RWPE2 (cell line): ENCODE measurements around the gene DRGX.

Experiments used
- ATAC-seq: fragments of 200-7000 bp; cut with Tn5 transposase; 3 replicates; pipeline ENCODE4 v1.9.1; 2021; ENCODE audit warnings: low read depth
- DNase-seq: peaks from one replicate; pipeline ENCODE4 v3.0.0-alpha.2; 2020; ENCODE audit warnings: low spot score
- H3K27ac ChIP-seq: fragments of 450-650 bp; 2 replicates; pipeline ENCODE4 v1.5.1; 2017; ENCODE audit warnings: mild to moderate bottlenecking; ENCODE audit not compliant: poor library complexity, severe bottlenecking
- H3K27me3 ChIP-seq: fragments of 250-450 bp; sonication (Bioruptor Pico); 2 replicates; pipeline ENCODE4 v1.5.1; 2021; ENCODE audit warnings: mild to moderate bottlenecking, moderate library complexity; ENCODE audit not compliant: insufficient read depth, poor library complexity, severe bottlenecking
- H3K36me3 ChIP-seq: fragments of 250-450 bp; sonication (Bioruptor Pico); 2 replicates; pipeline ENCODE4 v1.5.1; 2020; ENCODE audit warnings: low read depth, mild to moderate bottlenecking, moderate library complexity
- H3K4me1 ChIP-seq: fragments of 250-450 bp; sonication (Bioruptor Pico); 2 replicates; pipeline ENCODE4 v1.5.1; 2021; ENCODE audit warnings: mild to moderate bottlenecking, moderate library complexity; ENCODE audit not compliant: insufficient read depth, poor library complexity, severe bottlenecking
- H3K4me3 ChIP-seq: fragments of 250-450 bp; sonication (Bioruptor Pico); 2 replicates; pipeline ENCODE4 v1.5.1; 2021; ENCODE audit warnings: mild to moderate bottlenecking, moderate library complexity; ENCODE audit not compliant: severe bottlenecking
- H3K9me3 ChIP-seq: fragments of 250-450 bp; sonication (Bioruptor Pico); 2 replicates; pipeline ENCODE4 v1.5.1; 2021; ENCODE audit warnings: mild to moderate bottlenecking, moderate library complexity; ENCODE audit not compliant: severe bottlenecking
- TF ChIP-seq, protein P1 (sequence below): fragments of 450-650 bp; IDR thresholded peaks from one replicate; pipeline ENCODE4 v1.5.1; 2017; ENCODE audit warnings: mild to moderate bottlenecking, moderate library complexity; ENCODE audit not compliant: poor library complexity, severe bottlenecking

The DRGX gene

DNA sequence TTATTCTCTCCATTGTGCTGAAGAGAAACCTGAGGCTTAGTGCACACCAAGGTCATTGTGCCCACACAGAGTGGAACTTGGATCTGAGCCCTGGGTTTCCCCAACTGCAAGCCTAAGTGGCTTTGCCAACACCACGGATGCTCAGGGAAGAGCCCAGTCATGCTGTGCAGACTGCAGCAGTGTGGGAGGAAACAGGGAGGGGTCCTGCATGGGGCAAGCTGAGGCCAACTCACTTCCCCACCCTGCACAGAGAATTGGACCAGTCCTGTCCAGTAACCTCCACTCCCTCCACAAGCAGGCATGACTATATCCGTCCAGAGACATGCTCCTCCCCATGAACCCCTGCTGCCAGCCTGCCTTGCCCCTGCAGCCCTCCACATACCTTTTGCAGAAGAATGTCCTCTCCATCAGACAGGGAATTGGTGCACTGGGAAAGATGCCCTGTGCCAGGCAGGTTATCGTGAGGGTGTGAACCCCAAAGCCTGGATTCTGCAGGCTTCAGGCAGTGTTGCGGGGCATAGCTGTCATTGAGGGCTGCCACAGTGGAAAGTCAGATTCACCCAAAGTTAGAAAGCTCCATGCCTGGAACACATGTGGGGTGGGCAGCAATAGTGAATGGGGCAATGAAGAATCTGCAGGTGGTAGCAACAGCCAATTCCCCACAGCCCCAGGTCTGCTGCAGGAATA is 44.9 kb downstream of the DRGX start:
- Histone ChIP-seq H3K4me1 (no peaks in the 10 kb centered on the region), H3K27ac (no peak overlapping the region), H3K27me3 (no peaks in the 10 kb centered on the region), H3K36me3 (no peaks in the 10 kb centered on the region), H3K9me3 (no peaks in the 10 kb centered on the region), H3K4me3 (no peak overlapping the region)
- DNase-seq (no peak), ATAC-seq (no peak)
- TF ChIP-seq, protein P1, sequence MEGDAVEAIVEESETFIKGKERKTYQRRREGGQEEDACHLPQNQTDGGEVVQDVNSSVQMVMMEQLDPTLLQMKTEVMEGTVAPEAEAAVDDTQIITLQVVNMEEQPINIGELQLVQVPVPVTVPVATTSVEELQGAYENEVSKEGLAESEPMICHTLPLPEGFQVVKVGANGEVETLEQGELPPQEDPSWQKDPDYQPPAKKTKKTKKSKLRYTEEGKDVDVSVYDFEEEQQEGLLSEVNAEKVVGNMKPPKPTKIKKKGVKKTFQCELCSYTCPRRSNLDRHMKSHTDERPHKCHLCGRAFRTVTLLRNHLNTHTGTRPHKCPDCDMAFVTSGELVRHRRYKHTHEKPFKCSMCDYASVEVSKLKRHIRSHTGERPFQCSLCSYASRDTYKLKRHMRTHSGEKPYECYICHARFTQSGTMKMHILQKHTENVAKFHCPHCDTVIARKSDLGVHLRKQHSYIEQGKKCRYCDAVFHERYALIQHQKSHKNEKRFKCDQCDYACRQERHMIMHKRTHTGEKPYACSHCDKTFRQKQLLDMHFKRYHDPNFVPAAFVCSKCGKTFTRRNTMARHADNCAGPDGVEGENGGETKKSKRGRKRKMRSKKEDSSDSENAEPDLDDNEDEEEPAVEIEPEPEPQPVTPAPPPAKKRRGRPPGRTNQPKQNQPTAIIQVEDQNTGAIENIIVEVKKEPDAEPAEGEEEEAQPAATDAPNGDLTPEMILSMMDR = no peak

GRCh38 chr10:49350138-49350537 is 45.8 kb downstream of the DRGX start:
- TF ChIP-seq, protein P1 = no peak
- Histone ChIP-seq H3K36me3 (no peaks in the 10 kb centered on the region), H3K4me3 (no peak overlapping the region), H3K9me3 (no peaks in the 10 kb centered on the region), H3K27me3 (peaks cover 4% of the 10 kb centered on the region), H3K4me1 (no peaks in the 10 kb centered on the region), H3K27ac (no peak overlapping the region)
- DNase-seq (no peak), ATAC-seq (no peak)

DNA sequence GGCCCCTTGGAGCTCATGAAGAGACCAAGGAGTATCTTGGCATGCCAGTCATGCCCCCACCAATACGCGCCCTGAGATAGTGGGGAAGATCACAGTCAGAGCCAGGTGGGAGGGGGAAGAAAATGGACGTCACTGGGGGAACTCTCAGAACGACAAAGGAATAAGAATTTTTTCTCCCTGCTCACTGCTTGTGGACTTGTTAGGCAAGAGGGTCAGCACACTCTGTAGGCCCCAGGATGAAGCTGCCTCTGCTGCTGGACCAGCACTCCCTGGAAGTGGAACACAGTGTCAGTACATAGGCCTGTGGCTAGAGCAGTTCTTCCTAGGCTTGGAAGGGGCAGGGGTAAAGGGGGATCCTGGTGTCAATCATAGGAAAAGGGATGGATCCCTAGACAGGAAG is 46.5 kb downstream of the DRGX start:
- Histone ChIP-seq H3K27ac (no peak overlapping the region), H3K36me3 (no peaks in the 10 kb centered on the region), H3K4me3 (no peak overlapping the region), H3K9me3 (no peaks in the 10 kb centered on the region), H3K27me3 (peaks cover 9% of the 10 kb centered on the region), H3K4me1 (no peaks in the 10 kb centered on the region)
- TF ChIP-seq, protein P1 = no peak
- DNase-seq = no peak
- ATAC-seq = no peak

DNA sequence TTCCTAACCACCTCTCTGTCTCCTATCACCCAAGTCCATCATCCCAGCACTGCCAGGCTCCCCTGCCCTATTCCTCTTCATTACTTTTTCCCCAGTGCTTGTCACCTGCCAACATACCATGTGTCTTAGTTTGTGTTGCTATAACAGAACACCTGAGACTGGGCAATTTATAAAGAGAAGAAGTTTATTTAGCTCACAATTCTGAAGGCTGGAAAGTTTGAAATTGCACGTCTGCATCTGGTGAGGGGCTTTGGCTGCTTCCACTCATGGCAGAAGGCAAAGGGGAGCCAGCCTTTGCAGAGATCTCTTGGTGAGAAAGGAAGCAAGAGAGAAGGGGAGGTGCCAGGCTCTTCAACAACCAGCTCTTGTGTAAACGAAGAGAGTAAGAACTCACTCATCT is 47.3 kb downstream of the DRGX start:
- Histone ChIP-seq H3K27ac (no peak overlapping the region), H3K36me3 (no peaks in the 10 kb centered on the region), H3K4me3 (no peak overlapping the region), H3K9me3 (no peaks in the 10 kb centered on the region), H3K27me3 (peaks cover 15% of the 10 kb centered on the region), H3K4me1 (no peaks in the 10 kb centered on the region)
- DNase-seq (no peak), ATAC-seq (no peak)
- TF ChIP-seq, protein P1 = no peak

DNA sequence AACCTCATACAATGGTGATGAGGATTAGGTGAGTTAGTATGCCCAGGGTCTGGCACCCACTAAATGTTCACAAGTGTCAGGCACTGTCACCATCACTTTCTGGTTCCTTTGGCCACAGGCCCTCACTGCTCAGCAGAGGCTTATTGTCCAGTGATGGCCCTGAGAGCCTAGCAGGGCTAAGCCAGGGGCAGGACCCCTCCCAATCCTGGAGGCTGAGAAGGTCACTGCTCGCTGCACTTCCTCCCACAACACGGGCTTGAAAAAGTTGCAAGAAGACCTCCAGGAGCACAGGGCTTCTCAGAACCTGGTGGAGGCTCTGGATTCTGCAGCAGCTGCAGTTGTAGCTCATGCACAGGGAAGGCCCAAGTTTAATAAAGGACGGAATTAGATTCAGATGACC is 48.1 kb downstream of the DRGX start:
- no peak for ATAC-seq
- Histone ChIP-seq H3K4me1 (no peaks in the 10 kb centered on the region), H3K27me3 (peaks cover 20% of the 10 kb centered on the region), H3K27ac (no peak overlapping the region), H3K9me3 (no peaks in the 10 kb centered on the region), H3K36me3 (no peaks in the 10 kb centered on the region), H3K4me3 (no peak overlapping the region)
- TF ChIP-seq, protein P1 = no peak
- no peak for DNase-seq
